Panc1 (cell line): Measurements from ENCODE around the gene CD300A. TPM values are rescaled to one million over a fixed set of nuclear protein-coding genes. Genes with fewer than 3 reads are reported as not detected.

Experiments used
- ATAC-seq: fragments of 200-7000 bp; cut with Tn5 transposase; 2 replicates; pipeline ENCODE4 v1.9.1; 2020; ENCODE audit warnings: mild to moderate bottlenecking, moderate library complexity
- BruUV-seq: library from RNA; stranded (reverse); fragments of 400-500 nt; replicated peaks from 2 replicates; lab custom pipeline; 2021; lab: Mats Ljungman, UMichigan
- CTCF ChIA-PET: fragments of 300-600 bp; sonication (Branson Sonifier 250); formaldehyde crosslinking; loops from one replicate; lab custom pipeline; 2022; ENCODE audit warnings: antibody characterized with exemption; lab: Charles Lee
- POLR2A ChIA-PET: fragments of 300-600 bp; sonication (Branson Sonifier 250); formaldehyde crosslinking; loops from one replicate; lab custom pipeline; 2022; ENCODE audit warnings: antibody characterized with exemption; lab: Charles Lee
- DNase-seq: peaks from one replicate; pipeline ENCODE4 v3.0.0-alpha.2; 2010; ENCODE audit warnings: low read depth, low spot score
- H3K27ac ChIP-seq: 2 replicates; pipeline ENCODE4 v1.5.1; 2011; ENCODE audit warnings: mild to moderate bottlenecking, low read length, inconsistent platforms
- H3K27me3 ChIP-seq: fragments of 200-500 bp; sonication (Bioruptor generic); 2 replicates; pipeline ENCODE4 v1.6.0; 2014; ENCODE audit warnings: low read length, inconsistent platforms; ENCODE audit not compliant: control insufficient read depth, insufficient read depth
- H3K36me3 ChIP-seq: fragments of 200-500 bp; sonication (Bioruptor generic); 2 replicates; pipeline ENCODE4 v1.5.1; 2014; ENCODE audit warnings: inconsistent platforms, mild to moderate bottlenecking, low read length, moderate library complexity; ENCODE audit not compliant: control insufficient read depth, insufficient read depth
- H3K4me1 ChIP-seq: 2 replicates; pipeline ENCODE4 v1.5.1; 2011; ENCODE audit warnings: inconsistent platforms, mild to moderate bottlenecking, low read length, moderate library complexity; ENCODE audit not compliant: control insufficient read depth, insufficient read depth
- H3K4me3 ChIP-seq, 2 experiments: 2 replicates each; pipeline ENCODE4 v1.5.1; 2011 to 2012; ENCODE audit warnings: low read depth in 2 of 2, low read length in 2 of 2, mild to moderate bottlenecking in 2 of 2, inconsistent platforms in 1 of 2, moderate library complexity in 1 of 2
- H3K9me3 ChIP-seq: fragments of 200-500 bp; sonication (Bioruptor generic); 2 replicates; pipeline ENCODE4 v1.5.1; 2014; ENCODE audit warnings: low read depth, mild to moderate bottlenecking, inconsistent platforms, low read length, moderate library complexity; ENCODE audit not compliant: control insufficient read depth, insufficient read depth
- POLR2AphosphoS5 ChIP-seq: IDR thresholded peaks from 2 replicates; pipeline ENCODE4 v1.6.1; 2012; ENCODE audit warnings: mild to moderate bottlenecking, low read depth, low read length, moderate library complexity
- SIN3A ChIP-seq: IDR thresholded peaks from 2 replicates; pipeline ENCODE4 v1.6.1; 2012; ENCODE audit warnings: low read depth, mild to moderate bottlenecking, low read length, moderate library complexity, borderline replicate concordance; ENCODE audit not compliant: insufficient read depth
- TCF7L2 ChIP-seq: IDR thresholded peaks from 2 replicates; pipeline ENCODE4 v1.6.1; 2011; ENCODE audit warnings: mild to moderate bottlenecking, low read depth, low read length, inconsistent platforms
- in situ Hi-C: cut with HindIII; loops from 2 replicates; pipeline ENCODE4 v1.10.0; 2016; ENCODE audit warnings: low sequenced_read_pairs, low pct_unique_long_range_greater_than_20kb
- intact Hi-C: fragments of 100-400 bp; cut with micrococcal nuclease; formaldehyde crosslinking; loops from one replicate; pipeline ENCODE4 v1.10.0; 2022; ENCODE audit not compliant: unreplicated experiment
- total RNA-seq: library from RNA; stranded (reverse); gene quantifications from one replicate; pipeline ENCODE4 v1.2.1, GENCODE V29; 2021; ENCODE audit not compliant: unreplicated experiment
- TF ChIP-seq, protein P1 (sequence below), 2 experiments: IDR thresholded peaks; 2 replicates each; pipeline ENCODE4 v1.6.1; 2011 to 2012; ENCODE audit warnings: low read depth in 2 of 2, control low read depth in 1 of 2, low read length in 1 of 2, mild to moderate bottlenecking in 1 of 2, moderate library complexity in 1 of 2; ENCODE audit not compliant: insufficient read depth in 1 of 2
- TF ChIP-seq, protein P2 (sequence below): fragments of 450-650 bp; IDR thresholded peaks from 2 replicates; pipeline ENCODE4 v1.5.1; 2017; ENCODE audit warnings: mild to moderate bottlenecking

Gene CD300A
- total RNA-seq, 1 experiment from 2014 or later, result 0.21 TPM

DNA sequence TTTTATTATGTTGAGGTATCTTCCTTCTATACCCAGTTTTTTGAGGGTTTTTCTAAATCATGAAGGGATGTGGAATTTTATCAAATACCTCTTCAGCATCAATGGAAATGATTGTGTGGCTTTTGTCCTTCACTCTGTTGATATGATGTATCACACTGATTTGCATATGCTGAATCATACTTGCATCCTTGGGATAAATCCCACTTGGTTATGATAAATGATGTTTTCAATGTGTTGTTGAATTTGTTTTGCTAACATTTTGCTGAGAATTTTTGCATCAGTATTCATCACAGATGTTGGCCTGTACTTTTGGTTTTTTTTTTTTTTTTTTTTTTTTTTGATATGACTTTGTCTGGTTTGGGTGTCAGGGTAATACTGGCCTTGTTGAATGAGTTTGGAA, 41.7 kb downstream of the CD300A start:
- DNase-seq, result no peak
- TF ChIP-seq, protein P1, sequence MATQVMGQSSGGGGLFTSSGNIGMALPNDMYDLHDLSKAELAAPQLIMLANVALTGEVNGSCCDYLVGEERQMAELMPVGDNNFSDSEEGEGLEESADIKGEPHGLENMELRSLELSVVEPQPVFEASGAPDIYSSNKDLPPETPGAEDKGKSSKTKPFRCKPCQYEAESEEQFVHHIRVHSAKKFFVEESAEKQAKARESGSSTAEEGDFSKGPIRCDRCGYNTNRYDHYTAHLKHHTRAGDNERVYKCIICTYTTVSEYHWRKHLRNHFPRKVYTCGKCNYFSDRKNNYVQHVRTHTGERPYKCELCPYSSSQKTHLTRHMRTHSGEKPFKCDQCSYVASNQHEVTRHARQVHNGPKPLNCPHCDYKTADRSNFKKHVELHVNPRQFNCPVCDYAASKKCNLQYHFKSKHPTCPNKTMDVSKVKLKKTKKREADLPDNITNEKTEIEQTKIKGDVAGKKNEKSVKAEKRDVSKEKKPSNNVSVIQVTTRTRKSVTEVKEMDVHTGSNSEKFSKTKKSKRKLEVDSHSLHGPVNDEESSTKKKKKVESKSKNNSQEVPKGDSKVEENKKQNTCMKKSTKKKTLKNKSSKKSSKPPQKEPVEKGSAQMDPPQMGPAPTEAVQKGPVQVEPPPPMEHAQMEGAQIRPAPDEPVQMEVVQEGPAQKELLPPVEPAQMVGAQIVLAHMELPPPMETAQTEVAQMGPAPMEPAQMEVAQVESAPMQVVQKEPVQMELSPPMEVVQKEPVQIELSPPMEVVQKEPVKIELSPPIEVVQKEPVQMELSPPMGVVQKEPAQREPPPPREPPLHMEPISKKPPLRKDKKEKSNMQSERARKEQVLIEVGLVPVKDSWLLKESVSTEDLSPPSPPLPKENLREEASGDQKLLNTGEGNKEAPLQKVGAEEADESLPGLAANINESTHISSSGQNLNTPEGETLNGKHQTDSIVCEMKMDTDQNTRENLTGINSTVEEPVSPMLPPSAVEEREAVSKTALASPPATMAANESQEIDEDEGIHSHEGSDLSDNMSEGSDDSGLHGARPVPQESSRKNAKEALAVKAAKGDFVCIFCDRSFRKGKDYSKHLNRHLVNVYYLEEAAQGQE (IDR thresholded peaks at IDR 0.05; ENCODE audit: insufficient read depth in 1 of 2, low read depth in 2 of 2, low read length in 1 of 2), result no peak
- no peak for TF ChIP-seq TCF7L2
- no peak for TF ChIP-seq SIN3A
- TF ChIP-seq, protein P2, sequence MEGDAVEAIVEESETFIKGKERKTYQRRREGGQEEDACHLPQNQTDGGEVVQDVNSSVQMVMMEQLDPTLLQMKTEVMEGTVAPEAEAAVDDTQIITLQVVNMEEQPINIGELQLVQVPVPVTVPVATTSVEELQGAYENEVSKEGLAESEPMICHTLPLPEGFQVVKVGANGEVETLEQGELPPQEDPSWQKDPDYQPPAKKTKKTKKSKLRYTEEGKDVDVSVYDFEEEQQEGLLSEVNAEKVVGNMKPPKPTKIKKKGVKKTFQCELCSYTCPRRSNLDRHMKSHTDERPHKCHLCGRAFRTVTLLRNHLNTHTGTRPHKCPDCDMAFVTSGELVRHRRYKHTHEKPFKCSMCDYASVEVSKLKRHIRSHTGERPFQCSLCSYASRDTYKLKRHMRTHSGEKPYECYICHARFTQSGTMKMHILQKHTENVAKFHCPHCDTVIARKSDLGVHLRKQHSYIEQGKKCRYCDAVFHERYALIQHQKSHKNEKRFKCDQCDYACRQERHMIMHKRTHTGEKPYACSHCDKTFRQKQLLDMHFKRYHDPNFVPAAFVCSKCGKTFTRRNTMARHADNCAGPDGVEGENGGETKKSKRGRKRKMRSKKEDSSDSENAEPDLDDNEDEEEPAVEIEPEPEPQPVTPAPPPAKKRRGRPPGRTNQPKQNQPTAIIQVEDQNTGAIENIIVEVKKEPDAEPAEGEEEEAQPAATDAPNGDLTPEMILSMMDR, result no peak
- no peak for TF ChIP-seq POLR2AphosphoS5
- intact Hi-C loops (no loop called here), in situ Hi-C loops (no loop called here)
- BruUV-seq, result no TSS peak
- ATAC-seq, result no peak
- ChIA-PET POLR2A (no interaction called here), CTCF (no interaction called here)
- Histone ChIP-seq H3K9me3 (no peaks in the 10 kb centered on the region), H3K27ac (no peak overlapping the region), H3K36me3 (no peaks in the 10 kb centered on the region), H3K4me1 (no peaks in the 10 kb centered on the region), H3K27me3 (peaks cover 13% of the 10 kb centered on the region), H3K4me3 (no peak overlapping the region)

DNA sequence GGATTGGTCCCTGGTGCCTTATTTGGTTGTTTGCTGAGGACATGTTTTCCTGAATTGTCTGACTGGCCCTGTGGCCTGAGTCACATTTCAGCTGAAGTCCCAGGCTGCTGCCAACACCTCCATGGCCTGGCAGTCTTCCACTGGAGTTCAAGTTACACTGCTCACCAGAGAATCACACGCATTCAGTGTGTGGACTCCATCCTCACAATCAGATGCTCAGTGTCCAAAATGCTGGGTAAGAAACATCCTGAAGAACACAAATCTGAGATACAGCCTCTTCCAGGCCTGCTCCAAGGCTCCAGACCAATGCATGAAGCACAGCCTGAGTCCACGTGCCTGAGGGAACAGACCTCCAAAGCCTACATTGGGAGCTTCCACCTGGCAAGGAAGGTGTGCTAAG, 45.6 kb downstream of the CD300A start:
- in situ Hi-C loops (no loop called here), intact Hi-C loops (no loop called here)
- peaks cover 6% of the 10 kb centered on the region; the same call in 1 of the 2 replicates for H3K9me3 ChIP-seq
- no peak for ATAC-seq
- TF ChIP-seq POLR2AphosphoS5 (no peak), SIN3A (no peak), TCF7L2 (no peak)
- TF ChIP-seq, protein P2, result no peak
- TF ChIP-seq, protein P1 (IDR thresholded peaks at IDR 0.05; ENCODE audit: insufficient read depth in 1 of 2, low read depth in 2 of 2, low read length in 1 of 2), result no peak
- H3K4me3 ChIP-seq, result no peak overlapping the region
- ChIA-PET POLR2A (interaction anchor here (0.6 kb wide), 1 partner anchor 75 kb away, joined by 3 read pairs; no protein-coding TSS in a partner anchor), CTCF (interaction anchor here (0.7 kb wide), 1 partner anchor 137 kb away, joined by 3 read pairs; no protein-coding TSS in a partner anchor)
- H3K36me3 ChIP-seq, result no peaks in the 10 kb centered on the region
- no peak overlapping the region for H3K27ac ChIP-seq
- H3K27me3 ChIP-seq, result peaks cover 11% of the 10 kb centered on the region
- no peaks in the 10 kb centered on the region for H3K4me1 ChIP-seq
- no peak for DNase-seq
- no TSS peak for BruUV-seq
